B cell (primary cell): ENCODE results near the gene RBM43. TPM values are rescaled to one million over a fixed set of nuclear protein-coding genes. Genes with fewer than 3 reads are reported as not detected.
"Not testable (repeated sequence)": the region's sequence is repeated elsewhere in the genome, so short reads cannot be mapped to it uniquely, and the experiment has no call there.

Experiments
- ATAC-seq: fragments of 200-7000 bp; cut with Tn5 transposase; one replicate; pipeline ENCODE4 v1.10.0; 2021; ENCODE audit warnings: low read depth, mild to moderate bottlenecking, moderate number of reproducible peaks, moderate library complexity
- CTCF ChIA-PET: fragments of 350-600 bp; sonication (Branson Sonifier 250); formaldehyde crosslinking; loops from one replicate; lab custom pipeline; 2021; ENCODE audit warnings: antibody characterized with exemption, inconsistent platforms; lab: Charles Lee
- POLR2A ChIA-PET: fragments of 350-600 bp; sonication (Branson Sonifier 250); formaldehyde crosslinking; loops from one replicate; lab custom pipeline; 2021; ENCODE audit warnings: antibody characterized with exemption; lab: Charles Lee
- DNase-seq: peaks from one replicate; pipeline ENCODE4 v3.0.0; 2013
- H2AFZ ChIP-seq: 2 replicates; pipeline ENCODE4 v1.6.1; 2012; ENCODE audit warnings: mild to moderate bottlenecking, low read depth, low read length; ENCODE audit not compliant: insufficient read depth, poor library complexity, severe bottlenecking
- H3K27ac ChIP-seq, 2 donors: 1 replicate in 1 of 2; 2 replicates in 1 of 2; pipeline ENCODE4 v1.5.1; 2012 to 2013; ENCODE audit warnings: low read length in 2 of 2, mild to moderate bottlenecking in 2 of 2, moderate library complexity in 1 of 2
- H3K27me3 ChIP-seq, 4 experiments: fragments of 200-600 bp in 1 of 4; sonication (generic) in 1 of 4; replicated peaks in 1 of 4; 1 replicate in 2 of 4; 2 replicates in 2 of 4; pipeline versions ENCODE4 v1.6.1 to v1.7.0; 2013 to 2016; ENCODE audit warnings: low read length in 3 of 4, mild to moderate bottlenecking in 2 of 4, mixed read lengths in 1 of 4, moderate library complexity in 1 of 4; ENCODE audit not compliant: insufficient read depth in 4 of 4, control insufficient read depth in 3 of 4; ENCODE audit errors: control extremely low read depth in 1 of 4
- H3K36me3 ChIP-seq, 2 experiments: replicated peaks in 1 of 2; 1 replicate in 1 of 2; 2 replicates in 1 of 2; pipeline versions ENCODE4 v1.6.1 to v1.7.1; 2013; ENCODE audit warnings: low read length in 1 of 2; ENCODE audit not compliant: insufficient read depth in 2 of 2, control insufficient read depth in 1 of 2; ENCODE audit errors: control extremely low read depth in 1 of 2, extremely low read depth in 1 of 2
- H3K4me1 ChIP-seq, 2 donors: fragments of 200-600 bp in 1 of 2; sonication (generic) in 1 of 2; 1 replicate in 1 of 2; 2 replicates in 1 of 2; pipeline versions ENCODE4 v1.5.1 to v1.6.1; 2013 to 2017; ENCODE audit warnings: low read length in 2 of 2; ENCODE audit not compliant: control insufficient read depth in 2 of 2, insufficient read depth in 2 of 2
- H3K4me2 ChIP-seq: replicated peaks from 2 replicates; pipeline ENCODE3; 2012; ENCODE audit warnings: mild to moderate bottlenecking, low read depth, low read length; ENCODE audit not compliant: poor library complexity, severe bottlenecking
- H3K4me3 ChIP-seq, 5 experiments: fragments of 200-600 bp in 1 of 5; sonication (generic) in 1 of 5; 1 replicate in 3 of 5; 2 replicates in 2 of 5; pipeline versions ENCODE4 v1.5.1 to v1.7.0; 2011 to 2016; ENCODE audit warnings: low read length in 4 of 5, mild to moderate bottlenecking in 4 of 5, low read depth in 2 of 5, control low read depth in 1 of 5, moderate library complexity in 1 of 5; ENCODE audit not compliant: insufficient read depth in 1 of 5; ENCODE audit errors: control extremely low read depth in 1 of 5, extremely low read depth in 1 of 5
- H3K79me2 ChIP-seq: fragments of 200-600 bp; sonication (generic); one replicate; pipeline ENCODE4 v1.6.0; 2016; ENCODE audit warnings: low read length; ENCODE audit not compliant: control insufficient read depth, insufficient read depth
- H3K9ac ChIP-seq: fragments of 200-600 bp; sonication (generic); 2 replicates; pipeline ENCODE4 v1.6.1; 2017; ENCODE audit warnings: mild to moderate bottlenecking, low read length, moderate library complexity
- H3K9me3 ChIP-seq, 3 donors: one replicate each; pipeline versions ENCODE4 v1.6.1 to v1.7.1; 2013; ENCODE audit warnings: low read length in 2 of 3; ENCODE audit not compliant: control insufficient read depth in 2 of 3, insufficient read depth in 1 of 3; ENCODE audit errors: control extremely low read depth in 1 of 3
- H4K20me1 ChIP-seq: 2 replicates; pipeline ENCODE4 v1.6.0; 2012; ENCODE audit warnings: mild to moderate bottlenecking, low read length; ENCODE audit not compliant: insufficient read depth, control insufficient read depth, poor library complexity, severe bottlenecking
- H3K27ac Mint-ChIP-seq: one replicate; pipeline ENCODE4 v1.8.0; 2021; ENCODE audit warnings: mixed read lengths
- H3K27me3 Mint-ChIP-seq: one replicate; pipeline ENCODE4 v1.8.0; 2021; ENCODE audit warnings: mixed read lengths
- H3K4me1 Mint-ChIP-seq: one replicate; pipeline ENCODE4 v1.8.0; 2021; ENCODE audit warnings: mixed read lengths
- H3K4me3 Mint-ChIP-seq: one replicate; pipeline ENCODE4 v1.8.0; 2021; ENCODE audit warnings: mixed read lengths
- H3K9me3 Mint-ChIP-seq: one replicate; pipeline ENCODE4 v1.8.0; 2022; ENCODE audit warnings: mixed read lengths; ENCODE audit not compliant: insufficient read depth
- EZH2 ChIP-seq: IDR thresholded peaks from 2 replicates; pipeline ENCODE4 v1.6.1; 2012; ENCODE audit warnings: borderline replicate concordance, low read depth, mild to moderate bottlenecking, moderate library complexity, low read length; ENCODE audit not compliant: insufficient read depth, poor library complexity, severe bottlenecking
- WGBS: methylation state at CpG from one replicate; pipeline ENCODE4 v1.1.5; 2013; ENCODE audit warnings: missing lambda C conversion rate; ENCODE audit not compliant: insufficient coverage; 5-methylcytosine and 5-hydroxymethylcytosine counted together
- intact Hi-C: fragments of 100-400 bp; cut with micrococcal nuclease; formaldehyde crosslinking; loops from one replicate; pipeline ENCODE4 v1.10.0; 2022
- polyA plus RNA-seq: library from polyadenylated mRNA; depleted of rRNA; stranded (reverse); fragments of >200 nt; gene quantifications from 2 replicates; pipeline ENCODE4 v1.2.3, GENCODE V29; 2012
- total RNA-seq, 2 donors: library from RNA; stranded (reverse); fragments of 120-200 nt in 1 of 2; gene quantifications; 1 replicate in 1 of 2; 2 replicates in 1 of 2; pipeline versions ENCODE4 v1.2.3 to v1.2.4, GENCODE V29; 2013 to 2022
- TF ChIP-seq, protein P1 (sequence below): fragments of 200-600 bp; IDR thresholded peaks from one replicate; pipeline ENCODE4 v1.8.0; 2022; ENCODE audit warnings: antibody characterized with exemption, mild to moderate bottlenecking

The RBM43 gene
- total and polyA plus RNA-seq, 2 donors (not counting 1 experiment from before 2014, with no cell fraction given) = 4.8 to 8.4 TPM

DNA sequence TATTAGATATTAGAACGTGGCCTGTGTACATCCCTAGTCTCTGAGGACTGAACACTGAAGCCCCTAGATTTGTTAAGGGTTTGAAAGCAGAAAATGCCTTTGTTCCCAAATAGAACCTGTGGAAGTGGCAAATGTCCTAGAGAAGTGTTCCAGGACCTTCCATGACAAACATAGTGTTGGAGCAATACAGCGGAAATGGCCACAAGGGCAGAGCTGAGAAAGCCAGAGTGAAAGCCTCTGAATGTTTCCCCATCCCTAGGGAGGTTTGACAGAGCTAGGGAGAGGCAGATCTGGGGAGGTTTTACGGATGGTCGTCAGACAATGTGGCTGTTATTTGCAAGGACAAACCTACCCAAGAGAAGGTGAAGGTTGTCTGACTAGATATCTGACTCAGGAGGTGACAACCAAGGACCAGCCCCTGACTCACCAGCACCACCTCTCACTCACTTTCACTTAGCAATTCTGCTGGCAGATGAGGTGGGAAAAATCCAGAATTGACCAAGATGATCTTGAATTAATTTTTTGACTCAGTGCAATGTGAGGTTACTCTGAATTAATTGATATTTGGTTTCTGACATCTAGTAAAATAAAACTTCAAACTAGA is 24.1 kb downstream of the RBM43 start:
- H3K79me2 ChIP-seq = no peaks in the 10 kb centered on the region
- ATAC-seq = no peak
- no peaks in the 10 kb centered on the region for H3K4me1 ChIP-seq
- Mint-ChIP-seq H3K4me3 (no peak overlapping the region), H3K27ac (no peak overlapping the region), H3K27me3 (peaks cover 13% of the 10 kb centered on the region), H3K4me1 (no peaks in the 10 kb centered on the region), H3K9me3 (no peaks in the 10 kb centered on the region)
- no peak for TF ChIP-seq EZH2
- TF ChIP-seq, protein P1, sequence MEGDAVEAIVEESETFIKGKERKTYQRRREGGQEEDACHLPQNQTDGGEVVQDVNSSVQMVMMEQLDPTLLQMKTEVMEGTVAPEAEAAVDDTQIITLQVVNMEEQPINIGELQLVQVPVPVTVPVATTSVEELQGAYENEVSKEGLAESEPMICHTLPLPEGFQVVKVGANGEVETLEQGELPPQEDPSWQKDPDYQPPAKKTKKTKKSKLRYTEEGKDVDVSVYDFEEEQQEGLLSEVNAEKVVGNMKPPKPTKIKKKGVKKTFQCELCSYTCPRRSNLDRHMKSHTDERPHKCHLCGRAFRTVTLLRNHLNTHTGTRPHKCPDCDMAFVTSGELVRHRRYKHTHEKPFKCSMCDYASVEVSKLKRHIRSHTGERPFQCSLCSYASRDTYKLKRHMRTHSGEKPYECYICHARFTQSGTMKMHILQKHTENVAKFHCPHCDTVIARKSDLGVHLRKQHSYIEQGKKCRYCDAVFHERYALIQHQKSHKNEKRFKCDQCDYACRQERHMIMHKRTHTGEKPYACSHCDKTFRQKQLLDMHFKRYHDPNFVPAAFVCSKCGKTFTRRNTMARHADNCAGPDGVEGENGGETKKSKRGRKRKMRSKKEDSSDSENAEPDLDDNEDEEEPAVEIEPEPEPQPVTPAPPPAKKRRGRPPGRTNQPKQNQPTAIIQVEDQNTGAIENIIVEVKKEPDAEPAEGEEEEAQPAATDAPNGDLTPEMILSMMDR = no peak
- ChIA-PET POLR2A (interaction anchor here (0.5 kb wide), 1 partner anchor 1644 kb away, joined by 4 read pairs; no protein-coding TSS in a partner anchor), CTCF (interaction anchor here (4.8 kb wide), 1 partner anchor 1641 kb away, joined by 74 read pairs; no protein-coding TSS in a partner anchor)
- H3K4me3 ChIP-seq = no peak overlapping the region
- no peak overlapping the region for H3K9ac ChIP-seq
- no peaks in the 10 kb centered on the region for H3K9me3 ChIP-seq
- DNase-seq = no peak
- H3K27me3 ChIP-seq = peaks cover 0 to 4% (median 1%) of the 10 kb centered on the region in 4 experiments
- H3K36me3 ChIP-seq = no peaks in the 10 kb centered on the region
- H3K4me2 ChIP-seq = no peak overlapping the region
- no peaks in the 10 kb centered on the region for H4K20me1 ChIP-seq
- intact Hi-C loops = no loop called here
- WGBS = 83% methylated on average over 4 of the region's 4 CpGs
- H3K27ac ChIP-seq = no peak overlapping the region
- no peak overlapping the region for H2AFZ ChIP-seq

DNA sequence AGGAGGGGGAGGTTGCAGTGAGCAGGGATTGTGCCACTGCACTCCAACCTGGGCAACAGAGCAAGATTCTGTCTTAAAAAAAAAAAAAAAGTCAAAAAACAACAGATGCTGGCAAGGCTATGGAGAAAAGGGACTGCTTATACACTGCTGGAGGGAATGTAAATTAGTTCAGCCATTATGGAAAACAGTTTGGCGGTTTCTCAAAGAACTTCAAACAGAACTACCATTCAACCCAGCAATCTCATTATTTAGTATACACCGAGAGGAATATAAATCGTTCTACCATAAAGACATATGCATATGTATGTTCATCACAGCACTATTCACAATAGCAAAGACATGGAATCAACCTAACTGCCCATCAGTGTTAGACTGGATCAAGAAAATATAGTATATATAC is 27.9 kb downstream of the RBM43 start:
- H3K27ac Mint-ChIP-seq, H2AFZ ChIP-seq, H3K4me2 ChIP-seq, H3K9me3 ChIP-seq, H3K79me2 ChIP-seq, H3K9me3 Mint-ChIP-seq, H3K27ac ChIP-seq, H3K4me3 Mint-ChIP-seq, POLR2A ChIA-PET, ATAC-seq, H3K4me1 Mint-ChIP-seq, H4K20me1 ChIP-seq, H3K4me3 ChIP-seq, intact Hi-C loops, H3K36me3 ChIP-seq, H3K4me1 ChIP-seq, H3K9ac ChIP-seq, H3K27me3 ChIP-seq, DNase-seq: not testable (repeated sequence)
- H3K27me3 Mint-ChIP-seq = peaks cover 15% of the 10 kb centered on the region
- CTCF ChIA-PET = interaction anchor here (1.2 kb wide), 1 partner anchor 9 kb away, joined by 4 read pairs; no protein-coding TSS in a partner anchor
- WGBS = no CpG with 5 or more reads among the region's 3 CpGs

DNA sequence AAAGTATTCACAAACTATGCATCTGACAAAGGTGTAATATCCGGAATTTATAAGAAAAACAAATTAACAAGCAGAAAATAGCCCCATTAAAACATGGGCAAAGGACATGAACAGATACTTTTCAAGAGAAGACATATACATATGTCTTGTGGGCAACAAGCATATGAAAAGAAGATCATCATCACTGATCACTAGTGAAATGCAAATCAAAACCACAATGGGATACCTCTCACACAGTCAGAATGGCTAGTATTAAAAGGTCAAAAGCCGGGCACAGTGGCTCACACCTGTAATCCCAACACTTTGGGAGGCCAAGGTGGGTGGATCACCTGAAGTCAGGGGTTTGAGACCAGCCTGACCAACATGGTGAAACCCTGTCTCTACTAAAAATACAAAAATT is 28.4 kb downstream of the RBM43 start:
- CTCF ChIA-PET = interaction anchor here (1.2 kb wide), 1 partner anchor 9 kb away, joined by 4 read pairs; no protein-coding TSS in a partner anchor

More for the DNA sequence above, 28.4 kb downstream of the RBM43 start:
- H3K4me3 Mint-ChIP-seq, H3K4me2 ChIP-seq, H3K4me1 Mint-ChIP-seq, H3K27me3 ChIP-seq, H3K4me1 ChIP-seq, H3K27ac Mint-ChIP-seq, H3K9me3 Mint-ChIP-seq, H3K36me3 ChIP-seq, H3K9ac ChIP-seq, H3K4me3 ChIP-seq, H3K9me3 ChIP-seq, H2AFZ ChIP-seq, H3K79me2 ChIP-seq, ATAC-seq, H4K20me1 ChIP-seq, H3K27ac ChIP-seq, intact Hi-C loops, POLR2A ChIA-PET, DNase-seq: not testable (repeated sequence)
- peaks cover 19% of the 10 kb centered on the region for H3K27me3 Mint-ChIP-seq
- WGBS = 100% methylated on average over 1 of the region's 2 CpGs
